Stimulated activated CD4-positive, alpha-beta T cell treated with anti-CD3 and anti-CD28 coated beads, Interleukin-1b, Interleukin-23, amount 100 ng/mL, for 4 hours (primary cell): ENCODE measurements around the gene OAS1.

Source experiments
- DNase-seq, 2 donors: peaks; one replicate each; pipeline ENCODE4 v3.0.0-alpha.2; 2020; ENCODE audit warnings: low read depth in 2 of 2

Gene OAS1

GRCh38 chr12:112965643-112966042 is 58.9 kb downstream of the OAS1 start:
- no peak for DNase-seq

GRCh38 chr12:112967306-112967705 is 60.5 kb downstream of the OAS1 start:
- DNase-seq = no peak

- no peak for DNase-seq
Observed at GRCh38 chr12:112967858-112968257, 61.1 kb downstream of the OAS1 start.
